Retinal pigment epithelial cell (primary cell): ENCODE results near the gene GIPC1.

ENCODE experiments used
- DNase-seq: peaks from one replicate; pipeline ENCODE4 v3.0.0-alpha.2; 2010; ENCODE audit warnings: low read depth
- H3K4me3 ChIP-seq: 2 replicates; pipeline ENCODE4 v1.5.1; 2011; ENCODE audit warnings: mild to moderate bottlenecking, low read length, control low read depth, moderate library complexity
- CTCF ChIP-seq: conservative IDR thresholded peaks from 2 replicates; pipeline ENCODE4 v1.5.1; 2011; ENCODE audit warnings: low read depth, low read length, control low read depth, inconsistent platforms

GIPC1 gene

GRCh38 chr19:14478113-14478545, 17.8 kb downstream of the GIPC1 start:
- no peak for DNase-seq
- H3K4me3 ChIP-seq = no peak overlapping the region
- TF ChIP-seq CTCF = no peak

GRCh38 chr19:14477418-14478112, 18.4 kb downstream of the GIPC1 start:
- no peak for DNase-seq
- TF ChIP-seq CTCF = no peak
- no peak overlapping the region for H3K4me3 ChIP-seq

- no peak overlapping the region for H3K4me3 ChIP-seq
- no peak for TF ChIP-seq CTCF
- DNase-seq = no peak
These were observed 19.1 kb downstream of the GIPC1 start for GRCh38 chr19:14476673-14477401.

GRCh38 chr19:14476327-14476672, 19.6 kb downstream of the GIPC1 start:
- DNase-seq = no peak
- TF ChIP-seq CTCF = no peak

GRCh38 chr19:14475251-14476073, 20.5 kb downstream of the GIPC1 start, which contains the start of gene PTGER1:
Gene PTGER1 (minus strand): TSS chr19:14475354. CDS start chr19:14474320, 1,034 bp downstream.
- TF ChIP-seq CTCF = peak; percentile 56
- no peak for DNase-seq
- peak within 1 kb of the TSS; percentile 24 for H3K4me3 ChIP-seq

More at GRCh38 chr19:14476327-14476672, 19.6 kb downstream of the GIPC1 start:
- H3K4me3 ChIP-seq = no peak overlapping the region

GRCh38 chr19:14474827-14475226, 21.1 kb downstream of the GIPC1 start:
- TF ChIP-seq CTCF = no peak
- H3K4me3 ChIP-seq = peak overlapping the region; percentile 24

More at GRCh38 chr19:14474827-14475226, 21.1 kb downstream of the GIPC1 start:
- DNase-seq = no peak
